HEK293 (cell line): Measurements from ENCODE around the gene HERC3.

Experiments used
- ZBTB1 ChIP-seq: fragments of 450-650 bp; formaldehyde crosslinking; IDR thresholded peaks from 2 replicates; pipeline ENCODE4 v1.5.1; 2016; ENCODE audit warnings: missing biosample characterization, missing genetic modification characterization
- ZNF140 ChIP-seq: fragments of 450-650 bp; formaldehyde crosslinking; IDR thresholded peaks from 2 replicates; pipeline ENCODE4 v1.5.1; 2016; ENCODE audit warnings: missing biosample characterization, missing genetic modification characterization
- ZNF211 ChIP-seq: fragments of 450-650 bp; formaldehyde crosslinking; IDR thresholded peaks from 2 replicates; pipeline ENCODE4 v1.5.1; 2016; ENCODE audit warnings: low read depth, missing biosample characterization, missing genetic modification characterization
- ZNF221 ChIP-seq: fragments of 450-650 bp; formaldehyde crosslinking; IDR thresholded peaks from 2 replicates; pipeline ENCODE4 v1.5.1; 2017; ENCODE audit warnings: missing biosample characterization, missing genetic modification characterization, borderline replicate concordance
- ZNF274 ChIP-seq, 2 experiments: fragments of 200-500 bp in 1 of 2; fragments of 450-650 bp in 1 of 2; sonication (Bioruptor generic) in 1 of 2; formaldehyde crosslinking in 1 of 2; IDR thresholded peaks; 2 replicates each; pipeline versions ENCODE4 v1.5.1 to v1.6.1; 2014 to 2016; ENCODE audit warnings: borderline replicate concordance in 1 of 2, inconsistent platforms in 1 of 2, low read length in 1 of 2, missing biosample characterization in 1 of 2, missing genetic modification characterization in 1 of 2
- ZNF311 ChIP-seq: fragments of 450-650 bp; formaldehyde crosslinking; IDR thresholded peaks from 2 replicates; pipeline ENCODE4 v1.5.1; 2017; ENCODE audit warnings: missing biosample characterization, missing genetic modification characterization, borderline replicate concordance
- ZNF707 ChIP-seq: fragments of 450-650 bp; formaldehyde crosslinking; IDR thresholded peaks from 2 replicates; pipeline ENCODE4 v1.5.1; 2016; ENCODE audit warnings: missing biosample characterization, missing genetic modification characterization
- ZSCAN30 ChIP-seq: fragments of 450-650 bp; IDR thresholded peaks from 2 replicates; pipeline ENCODE4 v1.5.1; 2018; ENCODE audit warnings: missing biosample characterization, mild to moderate bottlenecking, missing genetic modification characterization, moderate library complexity
- TF ChIP-seq, protein P1 (sequence below): sonication (generic); formaldehyde crosslinking; IDR thresholded peaks from 2 replicates; pipeline ENCODE4 v1.8.1; 2022; ENCODE audit warnings: mild to moderate bottlenecking, moderate library complexity, missing genetic modification reagents
- TF ChIP-seq, protein P2 (sequence below): fragments of 450-650 bp; formaldehyde crosslinking; IDR thresholded peaks from 2 replicates; pipeline ENCODE4 v1.5.1; 2016; ENCODE audit warnings: missing biosample characterization, missing genetic modification characterization
- TF ChIP-seq, protein P3 (sequence below): fragments of 450-650 bp; formaldehyde crosslinking; IDR thresholded peaks from 2 replicates; pipeline ENCODE4 v1.5.1; 2016; ENCODE audit warnings: missing biosample characterization, missing genetic modification characterization

DNA sequence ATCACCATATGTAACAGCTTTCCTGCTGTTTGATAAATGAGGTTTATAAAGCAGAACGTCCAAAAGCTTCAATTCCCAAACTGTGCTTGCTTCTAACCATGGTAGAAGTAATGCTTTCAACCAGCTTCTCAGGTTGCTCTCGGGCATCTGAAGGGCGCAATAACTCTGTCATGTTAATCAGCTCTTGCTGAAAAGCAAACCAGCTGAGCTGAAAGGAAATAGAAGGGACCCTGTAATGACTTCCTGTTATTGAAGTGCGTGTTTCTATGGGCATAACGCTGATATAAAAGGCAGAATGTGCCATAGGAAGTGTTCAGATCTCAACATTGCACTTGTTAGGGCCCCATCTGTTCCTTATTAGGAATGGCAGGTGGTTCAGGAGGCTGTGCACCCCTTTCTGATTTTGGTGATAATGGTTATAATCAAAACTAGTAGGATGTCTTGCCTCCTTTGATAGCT, 21.2 kb downstream of the HERC3 start:
- TF ChIP-seq ZNF707: no peak
- TF ChIP-seq ZNF211: no peak
- TF ChIP-seq ZNF311: no peak
- no peak for TF ChIP-seq ZNF221 (tag by site-specific recombination)
- no peak for TF ChIP-seq ZNF274 (IDR thresholded peaks at IDR 0.05; ENCODE audit: low read length)
- no peak for TF ChIP-seq ZNF274 (tag by site-specific recombination; IDR thresholded peaks at IDR 0.05; ENCODE audit: borderline replicate concordance)
- TF ChIP-seq, protein P1, sequence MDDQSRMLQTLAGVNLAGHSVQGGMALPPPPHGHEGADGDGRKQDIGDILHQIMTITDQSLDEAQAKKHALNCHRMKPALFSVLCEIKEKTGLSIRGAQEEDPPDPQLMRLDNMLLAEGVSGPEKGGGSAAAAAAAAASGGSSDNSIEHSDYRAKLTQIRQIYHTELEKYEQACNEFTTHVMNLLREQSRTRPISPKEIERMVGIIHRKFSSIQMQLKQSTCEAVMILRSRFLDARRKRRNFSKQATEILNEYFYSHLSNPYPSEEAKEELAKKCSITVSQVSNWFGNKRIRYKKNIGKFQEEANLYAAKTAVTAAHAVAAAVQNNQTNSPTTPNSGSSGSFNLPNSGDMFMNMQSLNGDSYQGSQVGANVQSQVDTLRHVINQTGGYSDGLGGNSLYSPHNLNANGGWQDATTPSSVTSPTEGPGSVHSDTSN (CRISPR knock-in tag): no peak
- TF ChIP-seq ZBTB1: no peak
- TF ChIP-seq, protein P2, sequence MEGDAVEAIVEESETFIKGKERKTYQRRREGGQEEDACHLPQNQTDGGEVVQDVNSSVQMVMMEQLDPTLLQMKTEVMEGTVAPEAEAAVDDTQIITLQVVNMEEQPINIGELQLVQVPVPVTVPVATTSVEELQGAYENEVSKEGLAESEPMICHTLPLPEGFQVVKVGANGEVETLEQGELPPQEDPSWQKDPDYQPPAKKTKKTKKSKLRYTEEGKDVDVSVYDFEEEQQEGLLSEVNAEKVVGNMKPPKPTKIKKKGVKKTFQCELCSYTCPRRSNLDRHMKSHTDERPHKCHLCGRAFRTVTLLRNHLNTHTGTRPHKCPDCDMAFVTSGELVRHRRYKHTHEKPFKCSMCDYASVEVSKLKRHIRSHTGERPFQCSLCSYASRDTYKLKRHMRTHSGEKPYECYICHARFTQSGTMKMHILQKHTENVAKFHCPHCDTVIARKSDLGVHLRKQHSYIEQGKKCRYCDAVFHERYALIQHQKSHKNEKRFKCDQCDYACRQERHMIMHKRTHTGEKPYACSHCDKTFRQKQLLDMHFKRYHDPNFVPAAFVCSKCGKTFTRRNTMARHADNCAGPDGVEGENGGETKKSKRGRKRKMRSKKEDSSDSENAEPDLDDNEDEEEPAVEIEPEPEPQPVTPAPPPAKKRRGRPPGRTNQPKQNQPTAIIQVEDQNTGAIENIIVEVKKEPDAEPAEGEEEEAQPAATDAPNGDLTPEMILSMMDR (tag by site-specific recombination): no peak
- no peak for TF ChIP-seq ZNF140 (tag by site-specific recombination)
- 0 out of 2 replicates have a peak, but pooled peaks have one; percentile 22 for TF ChIP-seq ZSCAN30
- TF ChIP-seq, protein P3, sequence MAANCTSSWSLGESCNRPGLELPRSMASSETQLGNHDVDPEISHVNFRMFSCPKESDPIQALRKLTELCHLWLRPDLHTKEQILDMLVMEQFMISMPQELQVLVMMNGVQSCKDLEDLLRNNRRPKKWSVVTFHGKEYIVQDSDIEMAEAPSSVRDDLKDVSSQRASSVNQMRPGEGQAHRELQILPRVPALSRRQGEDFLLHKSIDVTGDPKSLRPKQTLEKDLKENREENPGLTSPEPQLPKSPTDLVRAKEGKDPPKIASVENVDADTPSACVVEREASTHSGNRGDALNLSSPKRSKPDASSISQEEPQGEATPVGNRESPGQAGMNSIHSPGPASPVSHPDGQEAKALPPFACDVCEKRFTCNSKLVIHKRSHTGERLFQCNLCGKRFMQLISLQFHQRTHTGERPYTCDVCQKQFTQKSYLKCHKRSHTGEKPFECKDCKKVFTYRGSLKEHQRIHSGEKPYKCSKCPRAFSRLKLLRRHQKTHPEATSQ (tag by site-specific recombination): no peak
